B cell (primary cell): ENCODE data around the gene TXNRD1. TPM values are rescaled to one million over a fixed set of nuclear protein-coding genes. Genes with fewer than 3 reads are reported as not detected.

ENCODE experiments used
- ATAC-seq: fragments of 200-7000 bp; cut with Tn5 transposase; one replicate; pipeline ENCODE4 v1.10.0; 2021; ENCODE audit warnings: low read depth, mild to moderate bottlenecking, moderate number of reproducible peaks, moderate library complexity
- CTCF ChIA-PET: fragments of 350-600 bp; sonication (Branson Sonifier 250); formaldehyde crosslinking; loops from one replicate; lab custom pipeline; 2021; ENCODE audit warnings: antibody characterized with exemption, inconsistent platforms; lab: Charles Lee
- POLR2A ChIA-PET: fragments of 350-600 bp; sonication (Branson Sonifier 250); formaldehyde crosslinking; loops from one replicate; lab custom pipeline; 2021; ENCODE audit warnings: antibody characterized with exemption; lab: Charles Lee
- DNase-seq: peaks from one replicate; pipeline ENCODE4 v3.0.0; 2013
- H2AFZ ChIP-seq: 2 replicates; pipeline ENCODE4 v1.6.1; 2012; ENCODE audit warnings: mild to moderate bottlenecking, low read depth, low read length; ENCODE audit not compliant: insufficient read depth, poor library complexity, severe bottlenecking
- H3K27ac ChIP-seq, 2 donors: 1 replicate in 1 of 2; 2 replicates in 1 of 2; pipeline ENCODE4 v1.5.1; 2012 to 2013; ENCODE audit warnings: low read length in 2 of 2, mild to moderate bottlenecking in 2 of 2, moderate library complexity in 1 of 2
- H3K27me3 ChIP-seq, 4 experiments: fragments of 200-600 bp in 1 of 4; sonication (generic) in 1 of 4; replicated peaks in 1 of 4; 1 replicate in 2 of 4; 2 replicates in 2 of 4; pipeline versions ENCODE4 v1.6.1 to v1.7.0; 2013 to 2016; ENCODE audit warnings: low read length in 3 of 4, mild to moderate bottlenecking in 2 of 4, mixed read lengths in 1 of 4, moderate library complexity in 1 of 4; ENCODE audit not compliant: insufficient read depth in 4 of 4, control insufficient read depth in 3 of 4; ENCODE audit errors: control extremely low read depth in 1 of 4
- H3K36me3 ChIP-seq, 2 experiments: replicated peaks in 1 of 2; 1 replicate in 1 of 2; 2 replicates in 1 of 2; pipeline versions ENCODE4 v1.6.1 to v1.7.1; 2013; ENCODE audit warnings: low read length in 1 of 2; ENCODE audit not compliant: insufficient read depth in 2 of 2, control insufficient read depth in 1 of 2; ENCODE audit errors: control extremely low read depth in 1 of 2, extremely low read depth in 1 of 2
- H3K4me1 ChIP-seq, 2 donors: fragments of 200-600 bp in 1 of 2; sonication (generic) in 1 of 2; 1 replicate in 1 of 2; 2 replicates in 1 of 2; pipeline versions ENCODE4 v1.5.1 to v1.6.1; 2013 to 2017; ENCODE audit warnings: low read length in 2 of 2; ENCODE audit not compliant: control insufficient read depth in 2 of 2, insufficient read depth in 2 of 2
- H3K4me2 ChIP-seq: replicated peaks from 2 replicates; pipeline ENCODE3; 2012; ENCODE audit warnings: mild to moderate bottlenecking, low read depth, low read length; ENCODE audit not compliant: poor library complexity, severe bottlenecking
- H3K4me3 ChIP-seq, 5 experiments: fragments of 200-600 bp in 1 of 5; sonication (generic) in 1 of 5; 1 replicate in 3 of 5; 2 replicates in 2 of 5; pipeline versions ENCODE4 v1.5.1 to v1.7.0; 2011 to 2016; ENCODE audit warnings: low read length in 4 of 5, mild to moderate bottlenecking in 4 of 5, low read depth in 2 of 5, control low read depth in 1 of 5, moderate library complexity in 1 of 5; ENCODE audit not compliant: insufficient read depth in 1 of 5; ENCODE audit errors: control extremely low read depth in 1 of 5, extremely low read depth in 1 of 5
- H3K79me2 ChIP-seq: fragments of 200-600 bp; sonication (generic); one replicate; pipeline ENCODE4 v1.6.0; 2016; ENCODE audit warnings: low read length; ENCODE audit not compliant: control insufficient read depth, insufficient read depth
- H3K9ac ChIP-seq: fragments of 200-600 bp; sonication (generic); 2 replicates; pipeline ENCODE4 v1.6.1; 2017; ENCODE audit warnings: mild to moderate bottlenecking, low read length, moderate library complexity
- H3K9me3 ChIP-seq, 3 donors: one replicate each; pipeline versions ENCODE4 v1.6.1 to v1.7.1; 2013; ENCODE audit warnings: low read length in 2 of 3; ENCODE audit not compliant: control insufficient read depth in 2 of 3, insufficient read depth in 1 of 3; ENCODE audit errors: control extremely low read depth in 1 of 3
- H4K20me1 ChIP-seq: 2 replicates; pipeline ENCODE4 v1.6.0; 2012; ENCODE audit warnings: mild to moderate bottlenecking, low read length; ENCODE audit not compliant: insufficient read depth, control insufficient read depth, poor library complexity, severe bottlenecking
- H3K27ac Mint-ChIP-seq: one replicate; pipeline ENCODE4 v1.8.0; 2021; ENCODE audit warnings: mixed read lengths
- H3K27me3 Mint-ChIP-seq: one replicate; pipeline ENCODE4 v1.8.0; 2021; ENCODE audit warnings: mixed read lengths
- H3K4me1 Mint-ChIP-seq: one replicate; pipeline ENCODE4 v1.8.0; 2021; ENCODE audit warnings: mixed read lengths
- H3K4me3 Mint-ChIP-seq: one replicate; pipeline ENCODE4 v1.8.0; 2021; ENCODE audit warnings: mixed read lengths
- H3K9me3 Mint-ChIP-seq: one replicate; pipeline ENCODE4 v1.8.0; 2022; ENCODE audit warnings: mixed read lengths; ENCODE audit not compliant: insufficient read depth
- EZH2 ChIP-seq: IDR thresholded peaks from 2 replicates; pipeline ENCODE4 v1.6.1; 2012; ENCODE audit warnings: borderline replicate concordance, low read depth, mild to moderate bottlenecking, moderate library complexity, low read length; ENCODE audit not compliant: insufficient read depth, poor library complexity, severe bottlenecking
- WGBS: methylation state at CpG from one replicate; pipeline ENCODE4 v1.1.5; 2013; ENCODE audit warnings: missing lambda C conversion rate; ENCODE audit not compliant: insufficient coverage; 5-methylcytosine and 5-hydroxymethylcytosine counted together
- intact Hi-C: fragments of 100-400 bp; cut with micrococcal nuclease; formaldehyde crosslinking; loops from one replicate; pipeline ENCODE4 v1.10.0; 2022
- polyA plus RNA-seq: library from polyadenylated mRNA; depleted of rRNA; stranded (reverse); fragments of >200 nt; gene quantifications from 2 replicates; pipeline ENCODE4 v1.2.3, GENCODE V29; 2012
- total RNA-seq, 2 donors: library from RNA; stranded (reverse); fragments of 120-200 nt in 1 of 2; gene quantifications; 1 replicate in 1 of 2; 2 replicates in 1 of 2; pipeline versions ENCODE4 v1.2.3 to v1.2.4, GENCODE V29; 2013 to 2022
- TF ChIP-seq, protein P1 (sequence below): fragments of 200-600 bp; IDR thresholded peaks from one replicate; pipeline ENCODE4 v1.8.0; 2022; ENCODE audit warnings: antibody characterized with exemption, mild to moderate bottlenecking

Gene TXNRD1
- total and polyA plus RNA-seq, 2 donors (not counting 1 experiment from before 2014, with no cell fraction given), result 10.1 to 44.6 TPM

- CTCF ChIA-PET, result no interaction called here
- POLR2A ChIA-PET, result no interaction called here
- WGBS, result 100% methylated on average over 2 of the region's 5 CpGs
These were observed 47.8 kb upstream of the TXNRD1 start for GRCh38 chr12:104167519-104168458.

GRCh38 chr12:104168596-104168995 lies 47.0 kb upstream of the TXNRD1 start:
- no peak overlapping the region for H3K4me2 ChIP-seq
- no peak overlapping the region for H3K4me3 ChIP-seq
- H3K4me3 Mint-ChIP-seq, result no peak overlapping the region
- intact Hi-C loops, result no loop called here
- no peaks in the 10 kb centered on the region for H4K20me1 ChIP-seq
- no peak overlapping the region for H3K27ac Mint-ChIP-seq
- no peaks in the 10 kb centered on the region for H3K36me3 ChIP-seq
- H3K9ac ChIP-seq, result no peak overlapping the region
- no peak overlapping the region for H2AFZ ChIP-seq
- DNase-seq, result no peak
- H3K79me2 ChIP-seq, result no peaks in the 10 kb centered on the region
- ChIA-PET CTCF (no interaction called here), POLR2A (no interaction called here)
- no peaks in the 10 kb centered on the region for H3K4me1 ChIP-seq
- no peaks in the 10 kb centered on the region for H3K9me3 Mint-ChIP-seq
- no peak overlapping the region for H3K27ac ChIP-seq
- H3K4me1 Mint-ChIP-seq, result no peaks in the 10 kb centered on the region
- H3K9me3 ChIP-seq, result peaks cover 0 to 5% (median 0%) of the 10 kb centered on the region in 3 donors
- peaks cover 16% of the 10 kb centered on the region for H3K27me3 Mint-ChIP-seq
- 82% methylated on average over 3 of the region's 5 CpGs for whole genome bisulfite sequencing
- TF ChIP-seq, protein P1, sequence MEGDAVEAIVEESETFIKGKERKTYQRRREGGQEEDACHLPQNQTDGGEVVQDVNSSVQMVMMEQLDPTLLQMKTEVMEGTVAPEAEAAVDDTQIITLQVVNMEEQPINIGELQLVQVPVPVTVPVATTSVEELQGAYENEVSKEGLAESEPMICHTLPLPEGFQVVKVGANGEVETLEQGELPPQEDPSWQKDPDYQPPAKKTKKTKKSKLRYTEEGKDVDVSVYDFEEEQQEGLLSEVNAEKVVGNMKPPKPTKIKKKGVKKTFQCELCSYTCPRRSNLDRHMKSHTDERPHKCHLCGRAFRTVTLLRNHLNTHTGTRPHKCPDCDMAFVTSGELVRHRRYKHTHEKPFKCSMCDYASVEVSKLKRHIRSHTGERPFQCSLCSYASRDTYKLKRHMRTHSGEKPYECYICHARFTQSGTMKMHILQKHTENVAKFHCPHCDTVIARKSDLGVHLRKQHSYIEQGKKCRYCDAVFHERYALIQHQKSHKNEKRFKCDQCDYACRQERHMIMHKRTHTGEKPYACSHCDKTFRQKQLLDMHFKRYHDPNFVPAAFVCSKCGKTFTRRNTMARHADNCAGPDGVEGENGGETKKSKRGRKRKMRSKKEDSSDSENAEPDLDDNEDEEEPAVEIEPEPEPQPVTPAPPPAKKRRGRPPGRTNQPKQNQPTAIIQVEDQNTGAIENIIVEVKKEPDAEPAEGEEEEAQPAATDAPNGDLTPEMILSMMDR, result no peak
- TF ChIP-seq EZH2, result no peak
- no peak for ATAC-seq
- peaks cover 0 to 3% (median 0%) of the 10 kb centered on the region in 4 experiments for H3K27me3 ChIP-seq

More at GRCh38 chr12:104167519-104168458, 47.8 kb upstream of the TXNRD1 start:
- DNase-seq (no peak), ATAC-seq (no peak)
- H3K9me3 Mint-ChIP-seq, result no peaks in the 10 kb centered on the region
- no peak overlapping the region for H3K4me2 ChIP-seq
- H3K4me1 ChIP-seq, result no peaks in the 10 kb centered on the region
- no peaks in the 10 kb centered on the region for H3K36me3 ChIP-seq
- TF ChIP-seq, protein P1, result no peak
- TF ChIP-seq EZH2, result no peak
- no peak overlapping the region for H3K4me3 ChIP-seq
- peaks cover 0 to 5% (median 0%) of the 10 kb centered on the region in 3 donors for H3K9me3 ChIP-seq
- no peaks in the 10 kb centered on the region for H3K79me2 ChIP-seq
- H3K27me3 Mint-ChIP-seq, result peaks cover 16% of the 10 kb centered on the region
- no peak overlapping the region for H3K9ac ChIP-seq
- no peak overlapping the region for H2AFZ ChIP-seq
- intact Hi-C loops, result no loop called here
- no peak overlapping the region for H3K27ac ChIP-seq
- H3K4me1 Mint-ChIP-seq, result no peaks in the 10 kb centered on the region
- no peak overlapping the region for H3K4me3 Mint-ChIP-seq
- no peaks in the 10 kb centered on the region for H4K20me1 ChIP-seq
- peaks cover 0 to 6% (median 0%) of the 10 kb centered on the region in 4 experiments for H3K27me3 ChIP-seq
- H3K27ac Mint-ChIP-seq, result no peak overlapping the region
